ENCODE measurements around the gene SHBG.

SHBG gene

GRCh38 chr17:7613769-7614424 lies 16.0 kb upstream of the SHBG start:
- H2AFZ ChIP-seq (ENCODE audit: insufficient read depth, low read length, poor library complexity), result no peak overlapping the region
- peak overlapping the region; percentile 88 for H3K4me3 ChIP-seq (ENCODE audit: low read depth, low read length)
- peaks cover 6% of the 10 kb centered on the region for H3K79me2 ChIP-seq (ENCODE audit: control insufficient read depth, insufficient read depth, low read length, poor library complexity)
- H4K12ac ChIP-seq (ENCODE audit: low read depth, low read length), result no peak overlapping the region
- H2BK5ac ChIP-seq (ENCODE audit: low read depth, low read length, poor library complexity), result peak overlapping the region; percentile 62
- H2AK5ac ChIP-seq (ENCODE audit: low read length), result no peak overlapping the region
- H4K91ac ChIP-seq (ENCODE audit: low read depth, low read length), result peak overlapping the region; percentile 79
- DNase-seq, result peak in 1 of 2 donors; percentile 44
- peak overlapping the region; percentile 77 for H3K9ac ChIP-seq (ENCODE audit: low read length)
- H3K4me1 ChIP-seq (ENCODE audit: control insufficient read depth in 1 of 2, insufficient read depth in 2 of 2, low read length in 2 of 2), result peaks cover 8 to 9% of the 10 kb centered on the region in 2 experiments
- peak overlapping the region; percentile 53 for H3K18ac ChIP-seq (ENCODE audit: low read length)
- WGBS (ENCODE audit: extremely low coverage, insufficient coverage, insufficient read length), result no CpG with 5 or more reads among the region's 20 CpGs
- H4K8ac ChIP-seq (ENCODE audit: low read depth, low read length), result peak overlapping the region; percentile 59
- H3K9me3 ChIP-seq (ENCODE audit: insufficient read depth, low read depth, low read length), result no peaks in the 10 kb centered on the region
- peak overlapping the region; percentile 91 for H3K27ac ChIP-seq (ENCODE audit: low read depth, low read length)
- peak overlapping the region; percentile 80 for H3K4me2 ChIP-seq (ENCODE audit: low read length)
- H3K36me3 ChIP-seq (ENCODE audit: control insufficient read depth in 1 of 2, insufficient read depth in 2 of 2, low read length in 2 of 2), result peaks cover 0 to 3% of the 10 kb centered on the region in 2 experiments
- no peak overlapping the region for H2BK12ac ChIP-seq (ENCODE audit: low read length)
- H3K79me1 ChIP-seq (ENCODE audit: low read length), result peaks cover 7% of the 10 kb centered on the region
- peak overlapping the region; percentile 85 for H3K14ac ChIP-seq (ENCODE audit: low read length)
- peak overlapping the region; percentile 19 for H2BK120ac ChIP-seq (ENCODE audit: insufficient read depth, low read length, poor library complexity)
- peak overlapping the region; percentile 13 for H3K4ac ChIP-seq (ENCODE audit: low read depth, low read length)
- no peaks in the 10 kb centered on the region for H3K27me3 ChIP-seq (ENCODE audit: insufficient read depth, low read length)
- H3K23ac ChIP-seq (ENCODE audit: low read length), result no peak overlapping the region

GRCh38 chr17:7614425-7615264 lies 15.3 kb upstream of the SHBG start, which contains the start of gene FXR2:
TSS of gene FXR2 (minus strand) at chr17:7614897. CDS start at chr17:7614532, 365 bp downstream.
- peak within 1 kb of the TSS; percentile 67 for H2AFZ ChIP-seq (ENCODE audit: insufficient read depth, low read length, poor library complexity)
- peak within 1 kb of the TSS; percentile 78 for H4K8ac ChIP-seq (ENCODE audit: low read depth, low read length)
- H3K14ac ChIP-seq (ENCODE audit: low read length), result peak within 1 kb of the TSS; percentile 85
- peak within 1 kb of the TSS; percentile 80 for H3K4me2 ChIP-seq (ENCODE audit: low read length)
- peaks cover 8 to 9% of the 10 kb centered on the region in 2 experiments for H3K4me1 ChIP-seq (ENCODE audit: control insufficient read depth in 1 of 2, insufficient read depth in 2 of 2, low read length in 2 of 2)
- H3K9me3 ChIP-seq (ENCODE audit: insufficient read depth, low read depth, low read length), result no peaks in the 10 kb centered on the region
- H2BK120ac ChIP-seq (ENCODE audit: insufficient read depth, low read length, poor library complexity), result peak within 1 kb of the TSS; percentile 58
- peak within 1 kb of the TSS; percentile 13 for H3K4ac ChIP-seq (ENCODE audit: low read depth, low read length)
- peak within 1 kb of the TSS; percentile 91 for H3K27ac ChIP-seq (ENCODE audit: low read depth, low read length)
- peaks cover 0 to 3% of the 10 kb centered on the region in 2 experiments for H3K36me3 ChIP-seq (ENCODE audit: control insufficient read depth in 1 of 2, insufficient read depth in 2 of 2, low read length in 2 of 2)
- peak within 1 kb of the TSS; percentile 67 for H4K12ac ChIP-seq (ENCODE audit: low read depth, low read length)
- DNase-seq, result peak; percentile 100
- WGBS (ENCODE audit: extremely low coverage, insufficient coverage, insufficient read length), result no CpG with 5 or more reads among the region's 93 CpGs
- peak within 1 kb of the TSS; percentile 53 for H3K18ac ChIP-seq (ENCODE audit: low read length)
- H3K9ac ChIP-seq (ENCODE audit: low read length), result peak within 1 kb of the TSS; percentile 77
- no peaks in the 10 kb centered on the region for H3K27me3 ChIP-seq (ENCODE audit: insufficient read depth, low read length)
- H3K23ac ChIP-seq (ENCODE audit: low read length), result no peak within 1 kb of the TSS
- H2BK12ac ChIP-seq (ENCODE audit: low read length), result no peak within 1 kb of the TSS
- H4K91ac ChIP-seq (ENCODE audit: low read depth, low read length), result peak within 1 kb of the TSS; percentile 79
- H3K4me3 ChIP-seq (ENCODE audit: low read depth, low read length), result peak within 1 kb of the TSS; percentile 88
- peaks cover 6% of the 10 kb centered on the region for H3K79me2 ChIP-seq (ENCODE audit: control insufficient read depth, insufficient read depth, low read length, poor library complexity)
- peaks cover 7% of the 10 kb centered on the region for H3K79me1 ChIP-seq (ENCODE audit: low read length)
- no peak within 1 kb of the TSS for H2AK5ac ChIP-seq (ENCODE audit: low read length)
- H2BK5ac ChIP-seq (ENCODE audit: low read depth, low read length, poor library complexity), result peak within 1 kb of the TSS; percentile 62

DNA sequence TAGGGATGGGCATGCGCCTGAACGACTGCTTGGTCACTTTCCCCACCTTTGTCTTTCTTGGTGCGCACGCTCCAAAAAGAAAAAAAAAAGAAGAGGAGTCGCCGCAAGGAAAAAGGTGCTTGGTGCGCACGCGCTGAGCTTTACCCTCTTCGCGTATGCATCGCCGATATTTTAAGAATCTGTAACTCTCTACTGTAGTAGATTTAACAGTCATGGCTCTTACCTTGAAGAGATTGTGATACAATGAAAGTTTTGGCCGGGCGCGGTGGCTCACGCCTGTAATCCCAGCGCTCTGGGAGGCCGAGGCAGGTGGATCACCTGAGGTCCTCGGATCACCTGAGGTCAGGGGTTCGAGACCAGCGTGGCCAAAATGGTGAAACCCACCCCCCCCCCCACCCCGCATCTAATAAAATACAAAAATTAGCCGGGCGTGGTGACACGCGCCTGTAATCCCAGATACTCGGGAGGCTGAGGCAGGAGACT lies 14.6 kb upstream of the SHBG start:
- no peak overlapping the region for H3K14ac ChIP-seq (ENCODE audit: low read length)
- H3K27ac ChIP-seq (ENCODE audit: low read depth, low read length), result peak overlapping the region; percentile 74
- H3K36me3 ChIP-seq (ENCODE audit: control insufficient read depth in 1 of 2, insufficient read depth in 2 of 2, low read length in 2 of 2), result peaks cover 0 to 3% of the 10 kb centered on the region in 2 experiments
- no peaks in the 10 kb centered on the region for H3K27me3 ChIP-seq (ENCODE audit: insufficient read depth, low read length)
- peaks cover 8 to 9% of the 10 kb centered on the region in 2 experiments for H3K4me1 ChIP-seq (ENCODE audit: control insufficient read depth in 1 of 2, insufficient read depth in 2 of 2, low read length in 2 of 2)
- no peak overlapping the region for H3K23ac ChIP-seq (ENCODE audit: low read length)
- H3K9ac ChIP-seq (ENCODE audit: low read length), result no peak overlapping the region
- peak overlapping the region; percentile 78 for H4K8ac ChIP-seq (ENCODE audit: low read depth, low read length)
- H3K79me1 ChIP-seq (ENCODE audit: low read length), result peaks cover 7% of the 10 kb centered on the region
- no CpG with 5 or more reads among the region's 28 CpGs for WGBS (ENCODE audit: extremely low coverage, insufficient coverage, insufficient read length)
- H2AK5ac ChIP-seq (ENCODE audit: low read length), result no peak overlapping the region
- no peak overlapping the region for H3K18ac ChIP-seq (ENCODE audit: low read length)
- no peak overlapping the region for H2BK5ac ChIP-seq (ENCODE audit: low read depth, low read length, poor library complexity)
- DNase-seq, result no peak
- H3K4me3 ChIP-seq (ENCODE audit: low read depth, low read length), result peak overlapping the region; percentile 51
- peak overlapping the region; percentile 67 for H2AFZ ChIP-seq (ENCODE audit: insufficient read depth, low read length, poor library complexity)
- no peak overlapping the region for H2BK120ac ChIP-seq (ENCODE audit: insufficient read depth, low read length, poor library complexity)
- H3K79me2 ChIP-seq (ENCODE audit: control insufficient read depth, insufficient read depth, low read length, poor library complexity), result peaks cover 6% of the 10 kb centered on the region
- peak overlapping the region; percentile 62 for H3K4me2 ChIP-seq (ENCODE audit: low read length)
- no peak overlapping the region for H4K91ac ChIP-seq (ENCODE audit: low read depth, low read length)
- H4K12ac ChIP-seq (ENCODE audit: low read depth, low read length), result peak overlapping the region; percentile 44
- no peak overlapping the region for H3K4ac ChIP-seq (ENCODE audit: low read depth, low read length)
- H3K9me3 ChIP-seq (ENCODE audit: insufficient read depth, low read depth, low read length), result no peaks in the 10 kb centered on the region
- no peak overlapping the region for H2BK12ac ChIP-seq (ENCODE audit: low read length)

- Histone ChIP-seq H2AK5ac (ENCODE audit: low read length) (no peak overlapping the region), H3K9ac (ENCODE audit: low read length) (no peak overlapping the region), H3K4me2 (ENCODE audit: low read length) (no peak overlapping the region), H3K4ac (ENCODE audit: low read depth, low read length) (no peak overlapping the region), H2BK5ac (ENCODE audit: low read depth, low read length, poor library complexity) (no peak overlapping the region), H3K36me3 (ENCODE audit: control insufficient read depth in 1 of 2, insufficient read depth in 2 of 2, low read length in 2 of 2) (no peaks in the 10 kb centered on the region), H4K8ac (ENCODE audit: low read depth, low read length) (no peak overlapping the region), H4K12ac (ENCODE audit: low read depth, low read length) (no peak overlapping the region), H3K79me1 (ENCODE audit: low read length) (peaks cover 7% of the 10 kb centered on the region), H3K79me2 (ENCODE audit: control insufficient read depth, insufficient read depth, low read length, poor library complexity) (peaks cover 4% of the 10 kb centered on the region), H2BK12ac (ENCODE audit: low read length) (no peak overlapping the region), H3K14ac (ENCODE audit: low read length) (no peak overlapping the region), H3K9me3 (ENCODE audit: insufficient read depth, low read depth, low read length) (no peaks in the 10 kb centered on the region), H3K23ac (ENCODE audit: low read length) (no peak overlapping the region), H3K4me3 (ENCODE audit: low read depth, low read length) (no peak overlapping the region), H3K27me3 (ENCODE audit: insufficient read depth, low read length) (no peaks in the 10 kb centered on the region), H2AFZ (ENCODE audit: insufficient read depth, low read length, poor library complexity) (no peak overlapping the region), H3K18ac (ENCODE audit: low read length) (no peak overlapping the region), H3K4me1 (ENCODE audit: control insufficient read depth in 1 of 2, insufficient read depth in 2 of 2, low read length in 2 of 2) (peaks cover 2 to 3% of the 10 kb centered on the region in 2 experiments), H4K91ac (ENCODE audit: low read depth, low read length) (no peak overlapping the region), H3K27ac (ENCODE audit: low read depth, low read length) (no peak overlapping the region), H2BK120ac (ENCODE audit: insufficient read depth, low read length, poor library complexity) (no peak overlapping the region)
- WGBS (ENCODE audit: extremely low coverage, insufficient coverage, insufficient read length), result no CpG with 5 or more reads among the region's 5 CpGs
- no peak for DNase-seq
Observed at GRCh38 chr17:7618608-7619007, 11.3 kb upstream of the SHBG start.
